IPS DF 19.7 (cell line): Measurements from ENCODE around the gene GTF3C2.
"Not testable (repeated sequence)": the region's sequence is repeated elsewhere in the genome, so short reads cannot be mapped to it uniquely, and the experiment has no call there.

Experiments used
- DNase-seq: peaks from one replicate; pipeline ENCODE4 v3.0.0-alpha.2; 2013; ENCODE audit warnings: low read depth, low spot score

The GTF3C2 gene

DNA sequence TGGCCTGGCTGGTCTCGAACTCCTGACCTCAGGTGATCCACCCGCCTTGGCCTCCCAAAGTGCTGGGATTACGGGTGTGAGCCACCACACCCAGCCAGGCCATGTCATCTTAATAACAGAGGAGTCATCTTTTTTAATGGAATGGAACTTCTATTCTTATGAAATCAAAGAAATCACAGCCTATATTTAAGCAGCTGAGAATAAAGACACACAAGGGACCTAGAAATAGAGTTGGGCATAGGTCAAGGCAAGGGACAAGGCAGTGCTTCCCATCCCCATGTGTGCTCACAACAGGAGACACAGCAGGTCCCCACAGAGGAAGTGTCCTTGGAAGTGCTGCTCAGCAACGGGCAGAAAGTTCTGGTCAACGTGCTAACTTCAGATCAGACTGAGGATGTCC lies 17.0 kb upstream of the GTF3C2 start:
- no peak for DNase-seq

DNA sequence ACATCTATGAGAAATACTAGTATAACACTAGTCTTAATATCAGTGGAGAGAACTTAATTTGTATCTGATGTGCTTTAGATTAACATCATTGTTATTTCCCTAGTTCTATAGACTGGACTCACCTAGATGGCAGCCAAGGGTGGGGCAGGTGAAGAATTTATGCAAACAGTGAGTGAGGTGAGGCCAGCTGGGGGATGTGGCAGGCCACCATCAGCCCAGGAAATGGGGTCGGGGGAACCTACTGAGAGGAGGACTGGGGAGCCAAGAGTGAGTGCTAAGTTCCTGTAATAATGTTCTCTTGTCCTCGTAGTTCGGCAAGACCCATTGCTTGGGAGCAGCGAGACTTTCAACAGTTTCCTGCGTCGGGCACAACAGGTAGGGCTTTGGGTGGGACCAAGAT lies 16.4 kb upstream of the GTF3C2 start:
- DNase-seq: no peak

DNA sequence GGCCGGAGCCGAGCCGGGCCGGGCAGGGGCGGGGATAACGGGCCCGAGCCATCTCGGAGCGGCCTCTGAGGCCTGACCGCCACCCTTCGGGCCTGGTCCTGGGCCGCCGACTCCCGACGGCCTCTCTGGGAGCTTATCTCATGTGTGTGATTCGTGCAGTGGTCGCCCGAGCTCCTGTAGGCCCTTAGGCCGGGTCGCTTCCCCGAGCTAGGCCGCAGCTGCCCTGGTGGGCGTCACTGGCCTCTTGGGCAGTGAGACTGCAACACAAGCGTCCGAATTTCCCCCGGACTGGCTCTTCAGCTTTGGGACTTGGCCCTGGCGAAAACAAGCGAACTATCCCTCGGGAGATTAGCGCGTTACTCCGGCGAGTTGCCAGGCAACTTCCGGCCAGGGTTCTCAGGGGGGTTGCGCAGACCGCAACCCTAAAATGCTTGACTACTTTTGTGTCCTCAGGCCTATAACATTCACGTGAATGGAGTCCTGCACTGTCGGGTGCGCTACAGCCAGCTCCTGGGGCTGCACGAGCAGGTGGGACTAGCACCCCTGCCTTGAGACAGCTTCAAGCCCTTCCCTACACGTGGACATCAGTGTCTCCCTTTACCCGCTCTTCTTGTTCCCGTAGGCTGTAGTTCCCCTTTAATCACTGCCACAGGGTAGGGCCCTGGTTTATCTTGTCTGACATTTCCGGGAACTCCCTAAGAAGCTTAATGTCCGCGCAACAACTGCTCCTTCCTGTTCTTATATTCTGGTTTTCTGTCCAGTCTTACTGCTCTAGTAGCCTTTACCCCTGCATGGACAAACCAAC lies 14.5 kb upstream of the GTF3C2 start:
- no peak for DNase-seq

DNA sequence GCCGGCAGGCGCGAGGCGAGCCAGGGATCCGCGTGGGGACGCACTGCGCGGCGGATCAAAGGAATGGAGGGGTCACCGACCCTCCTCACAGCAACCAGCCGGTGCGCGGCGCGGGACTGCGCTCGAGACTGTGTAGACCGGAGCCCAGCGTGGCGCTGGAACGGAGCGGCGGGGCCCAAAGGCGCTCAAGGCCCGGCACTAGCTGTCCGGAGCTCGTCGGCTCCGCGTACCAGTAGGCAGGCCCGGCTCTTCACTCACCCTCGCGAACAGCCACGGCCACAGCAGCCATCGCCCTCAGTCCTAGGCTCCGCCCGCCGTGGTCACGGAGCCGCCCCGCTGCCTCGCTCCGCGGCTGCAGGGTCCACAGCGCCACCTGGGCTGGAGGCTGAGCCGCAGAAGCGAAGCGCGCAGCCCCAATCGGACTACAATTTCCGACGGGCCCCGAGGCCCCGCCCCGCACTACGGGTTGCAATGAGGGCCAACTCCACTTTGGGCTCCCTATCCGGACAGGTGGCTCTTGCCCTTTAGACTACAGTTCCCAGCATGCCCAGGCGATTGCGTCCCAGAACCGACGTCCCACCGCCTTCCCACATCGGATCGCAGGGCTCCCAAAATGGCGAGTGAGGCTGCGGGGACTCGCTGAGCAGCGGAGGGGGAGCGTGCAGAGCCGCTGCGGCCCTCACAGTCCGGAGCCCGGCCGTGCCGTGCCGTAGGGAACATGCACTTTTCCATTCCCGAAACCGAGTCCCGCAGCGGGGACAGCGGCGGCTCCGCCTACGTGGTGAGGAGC lies 13.7 kb upstream of the GTF3C2 start, which contains the start of the genes EIF2B4 and SNX17:
EIF2B4 (minus strand) TSS at position 313 of the 790 bp plus-strand sequence; CDS start at position 289, 24 bp downstream.
SNX17 (plus strand) TSS at position 591 of the 790 bp plus-strand sequence; CDS start at position 719, 128 bp downstream.
- peak; percentile 92 for DNase-seq

GRCh38 chr2:27369471-27370025 lies 13.0 kb upstream of the GTF3C2 start:
- DNase-seq: no peak

DNA sequence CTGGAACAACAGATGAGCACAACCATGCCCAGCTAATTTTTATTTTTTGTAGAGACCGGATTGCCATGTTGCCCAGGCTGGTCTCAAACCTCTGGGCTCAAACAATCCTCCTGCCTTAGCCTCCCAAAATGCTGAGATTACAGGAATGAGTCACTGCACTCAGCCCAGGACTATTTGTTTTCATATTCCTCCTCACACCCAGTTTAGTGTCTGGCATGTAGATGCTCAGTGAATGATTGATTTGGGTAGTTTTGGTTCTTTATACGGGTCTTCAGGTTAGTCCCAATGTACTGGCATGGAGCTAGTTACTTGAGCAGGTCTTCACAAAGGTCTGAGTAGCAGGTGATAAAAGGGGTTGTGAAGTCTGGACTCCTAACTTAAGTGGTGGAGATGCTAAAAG lies 7.4 kb upstream of the GTF3C2 start:
- DNase-seq: no peak

DNA sequence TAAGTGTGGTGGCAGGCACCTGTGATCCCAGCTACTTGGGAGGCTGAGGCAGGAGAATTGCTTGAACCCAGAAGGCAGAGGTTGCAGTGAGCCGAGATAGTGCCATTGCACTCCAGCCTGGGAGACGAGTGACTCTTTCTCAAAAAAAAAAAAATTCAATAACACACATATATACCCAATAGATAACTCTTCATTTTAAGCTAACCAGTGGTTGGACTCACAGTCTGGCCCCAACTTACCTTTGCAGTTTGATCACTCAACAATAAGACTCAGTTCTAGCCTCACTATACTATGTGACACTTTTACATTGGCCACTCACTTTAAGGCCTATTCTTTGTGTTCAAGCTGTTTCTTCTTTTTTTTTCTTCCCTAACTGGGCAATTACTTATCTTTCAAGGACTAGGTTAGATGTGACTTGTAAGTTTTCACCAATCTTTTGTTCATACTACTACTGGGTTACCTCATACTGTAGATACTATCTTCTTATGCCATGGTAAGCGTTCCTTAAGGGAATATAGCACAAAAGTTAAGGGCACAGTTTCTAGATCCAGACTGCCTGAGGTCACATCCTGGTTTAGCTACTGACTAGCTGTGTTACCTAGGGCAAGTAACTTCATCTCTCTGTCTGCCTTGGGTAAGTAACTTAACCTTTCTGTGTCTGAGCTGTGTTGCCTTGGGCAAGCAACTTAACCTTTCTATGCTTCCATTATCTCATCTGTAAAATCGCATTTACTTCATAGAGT lies 6.3 kb upstream of the GTF3C2 start:
- DNase-seq: no peak

- no peak for DNase-seq
These were observed 545 bp downstream of the GTF3C2 start for GRCh38 chr2:27356056-27356381.

DNA sequence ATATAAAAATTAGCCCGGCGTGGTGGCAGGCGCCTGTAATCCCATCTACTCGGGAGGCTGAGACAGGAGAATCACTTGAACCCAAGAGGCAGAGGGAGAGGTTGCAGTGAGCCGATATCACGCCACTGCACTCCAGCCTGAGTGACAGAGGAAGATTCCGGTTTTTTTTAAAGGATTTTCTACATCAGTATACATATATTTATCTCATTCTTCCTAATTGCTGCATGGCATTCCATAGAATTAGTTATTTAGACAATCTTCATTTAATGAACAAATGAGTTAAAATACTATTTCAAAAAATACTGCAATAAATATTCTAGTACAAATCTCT lies 2.0 kb downstream of the GTF3C2 start:
- no peak for DNase-seq

DNA sequence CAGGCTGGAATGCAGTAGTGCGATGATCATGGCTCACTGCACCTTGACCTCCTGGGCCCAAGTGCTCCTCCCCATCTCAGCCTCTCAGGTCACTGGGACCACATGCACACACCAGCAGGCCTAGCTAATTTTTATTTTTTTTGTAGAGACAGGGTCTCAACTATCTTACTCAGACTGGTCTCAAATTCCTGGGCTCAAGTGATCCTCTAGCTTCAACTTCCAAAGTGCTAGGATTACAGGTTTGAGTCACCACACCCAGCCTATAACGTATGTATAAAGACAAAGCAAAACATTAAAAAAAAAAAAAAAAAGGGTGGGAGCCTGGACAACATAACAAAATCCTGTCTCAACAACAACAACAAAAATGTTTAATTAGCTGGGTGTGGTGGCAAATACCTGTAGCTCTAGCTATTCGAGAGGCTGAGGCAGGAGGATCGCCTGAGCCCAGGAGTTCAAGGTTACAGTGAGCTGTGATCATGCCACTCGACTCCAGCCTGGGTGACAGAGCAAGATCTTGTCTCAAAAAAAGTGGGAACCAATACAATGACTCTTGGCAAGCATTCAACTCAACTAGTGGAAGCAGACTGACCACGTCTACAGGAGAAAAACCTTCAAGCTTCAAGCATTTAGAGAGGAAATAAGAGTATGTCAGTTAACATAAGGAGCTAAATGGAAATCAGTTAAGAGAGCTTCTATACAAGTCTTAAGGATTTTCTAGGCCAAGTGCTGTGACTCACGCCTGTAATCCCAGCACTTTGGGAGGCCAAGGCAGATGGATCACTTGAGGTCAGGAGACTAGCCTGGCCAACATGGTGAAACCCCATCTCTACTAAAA lies 2.6 kb downstream of the GTF3C2 start:
- no peak for DNase-seq

GRCh38 chr2:27353386-27353761 lies 3.2 kb downstream of the GTF3C2 start:
- not testable (repeated sequence) for DNase-seq

DNA sequence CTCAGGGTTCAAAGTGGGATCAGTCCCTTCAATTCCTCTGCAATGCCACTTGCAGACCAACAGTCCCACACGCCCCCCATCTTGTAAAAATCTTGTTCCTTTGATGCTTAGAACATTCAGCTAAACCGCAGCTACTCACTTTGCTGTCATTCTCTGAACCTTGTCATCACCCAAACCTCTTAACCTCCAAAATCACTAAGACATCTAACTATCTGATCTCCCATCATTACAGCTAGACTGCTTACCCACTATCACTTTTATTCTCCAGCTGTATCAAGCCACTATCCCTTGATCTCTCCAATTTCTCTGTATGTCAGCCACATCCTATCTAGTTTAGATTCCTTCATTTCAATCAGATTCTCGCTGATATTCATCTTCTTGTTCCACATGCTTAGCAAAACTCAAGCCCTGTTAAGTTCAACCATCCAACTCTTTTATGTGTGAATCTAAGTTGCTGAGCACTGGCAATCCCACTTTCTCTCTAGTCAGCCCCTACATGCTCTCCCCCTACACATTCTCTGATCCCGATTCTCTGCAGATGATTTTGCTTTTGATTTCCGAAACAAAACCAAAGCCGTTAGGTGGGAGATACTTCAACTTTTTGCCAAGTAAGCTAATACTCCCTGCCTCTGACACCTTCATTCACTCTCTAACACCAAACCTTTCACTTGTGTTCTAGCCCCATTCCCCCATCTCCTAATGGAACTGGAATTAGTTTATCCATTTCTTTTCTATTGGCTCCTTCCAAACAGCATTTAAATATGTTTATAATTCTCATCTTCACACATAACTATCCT lies 4.6 kb downstream of the GTF3C2 start:
- DNase-seq: no peak

- no peak for DNase-seq
These were observed 6.4 kb downstream of the GTF3C2 start for GRCh38 chr2:27350106-27350693.

- DNase-seq: no peak
These were observed 8.9 kb downstream of the GTF3C2 start for GRCh38 chr2:27347641-27348040.

GRCh38 chr2:27336173-27336572 lies 20.4 kb downstream of the GTF3C2 start:
- DNase-seq: no peak

- no peak for DNase-seq
These were observed 21.3 kb downstream of the GTF3C2 start for GRCh38 chr2:27335311-27335710.

GRCh38 chr2:27324720-27325119 lies 31.8 kb downstream of the GTF3C2 start:
- DNase-seq: no peak

GRCh38 chr2:27323596-27324285 lies 32.8 kb downstream of the GTF3C2 start:
- DNase-seq: no peak
